ENCODE data around the gene OLA1. TPM values are rescaled to one million over a fixed set of nuclear protein-coding genes. Genes with fewer than 3 reads are reported as not detected.

Gene OLA1
- total and polyA plus RNA-seq, 9 of the 15 experiments (the other 6 are each of a cell fraction or from before 2014, with no cell fraction given): 208 to 353 (median 225) TPM

- TF ChIP-seq GATAD2B (IDR thresholded peaks at IDR 0.05; ENCODE audit: borderline replicate concordance): peak; percentile 13; the same call in 1 of the 2 replicates
- TF ChIP-seq VEZF1 (CRISPR knock-in tag; IDR thresholded peaks at IDR 0.05): peak; percentile 41; the same call in 1 of the 2 replicates
- TF ChIP-seq ZBTB11 (CRISPR knock-in tag; IDR thresholded peaks at IDR 0.05): peak in 1 of 3 experiments; percentile 68; a peak in 1 of 6 replicates
- no peak for TF ChIP-seq ZNF592 (IDR thresholded peaks at IDR 0.05)
- peak; percentile 85; the same call in 1 of the 2 replicates for TF ChIP-seq CC2D1A (IDR thresholded peaks at IDR 0.05)
- TF ChIP-seq TRIM28 (IDR thresholded peaks at IDR 0.05): no peak
- no peak for TF ChIP-seq PCBP1 (IDR thresholded peaks at IDR 0.05; ENCODE audit: low read depth, low read length, poor library complexity, severe bottlenecking)
- peak; percentile 26 for TF ChIP-seq TAF9B (IDR thresholded peaks at IDR 0.05; ENCODE audit: partially characterized antibody)
- TF ChIP-seq ZNF239 (CRISPR knock-in tag; IDR thresholded peaks at IDR 0.05): no peak
- peak; percentile 74; the same call in 1 of the 2 replicates for TF ChIP-seq NCOA1 (IDR thresholded peaks at IDR 0.05; ENCODE audit: low read depth)
- TF ChIP-seq ARHGAP35 (IDR thresholded peaks at IDR 0.05; ENCODE audit: partially characterized antibody): peak; percentile 86
- TF ChIP-seq TRIM25 (IDR thresholded peaks at IDR 0.05; ENCODE audit: borderline replicate concordance): no peak
Observed at GRCh38 chr2:174074831-174075230, 173.5 kb downstream of the OLA1 start (continued).

Measured in K562 (cell line).